ENCODE data around the gene CELA3B. TPM values are rescaled to one million over a fixed set of nuclear protein-coding genes. Genes with fewer than 3 reads are reported as not detected.
"Not testable (repeated sequence)": the region's sequence is repeated elsewhere in the genome, so short reads cannot be mapped to it uniquely, and the experiment has no call there.

Gene CELA3B
- total and polyA plus RNA-seq, 2 donors, result 0.49 TPM; not detected in 1

GRCh38 chr1:21998624-21999294, 21.9 kb downstream of the CELA3B start:
- not testable (repeated sequence) for H3K27ac ChIP-seq (ENCODE audit: low read depth); H3K36me3 ChIP-seq (ENCODE audit: insufficient read depth); DNase-seq (ENCODE audit: extremely low spot score); H3K4me1 ChIP-seq (ENCODE audit: insufficient read depth); H3K4me3 ChIP-seq (ENCODE audit: low read depth, low read length)
- 75% methylated on average over 15 of the region's 15 CpGs for WGBS

DNA sequence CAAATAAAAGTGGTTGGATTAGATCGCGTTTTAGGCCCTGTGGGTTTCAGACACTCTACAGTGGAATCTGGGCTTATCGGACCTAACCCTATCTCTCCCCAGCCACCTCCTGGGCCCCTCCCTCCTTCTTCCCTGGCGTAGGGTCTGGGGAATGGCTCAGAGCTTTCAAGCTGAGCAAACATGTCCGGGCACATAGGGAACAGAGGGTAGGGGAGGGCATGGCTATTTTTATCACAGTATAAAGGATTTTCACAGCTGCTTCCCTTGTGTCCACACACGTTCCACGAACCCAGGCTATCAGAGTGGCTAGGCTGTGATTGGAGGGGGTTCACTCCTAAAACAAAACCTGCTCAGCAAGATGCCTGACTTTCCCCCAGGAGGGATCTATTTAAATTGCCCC, 22.8 kb downstream of the CELA3B start:
- peak; percentile 21 for DNase-seq (ENCODE audit: extremely low spot score)
- H3K4me1 ChIP-seq (ENCODE audit: insufficient read depth); H3K4me3 ChIP-seq (ENCODE audit: low read depth, low read length); H3K27ac ChIP-seq (ENCODE audit: low read depth); H3K36me3 ChIP-seq (ENCODE audit: insufficient read depth): not testable (repeated sequence)
- WGBS, result 51% methylated on average over 7 of the region's 7 CpGs

DNA sequence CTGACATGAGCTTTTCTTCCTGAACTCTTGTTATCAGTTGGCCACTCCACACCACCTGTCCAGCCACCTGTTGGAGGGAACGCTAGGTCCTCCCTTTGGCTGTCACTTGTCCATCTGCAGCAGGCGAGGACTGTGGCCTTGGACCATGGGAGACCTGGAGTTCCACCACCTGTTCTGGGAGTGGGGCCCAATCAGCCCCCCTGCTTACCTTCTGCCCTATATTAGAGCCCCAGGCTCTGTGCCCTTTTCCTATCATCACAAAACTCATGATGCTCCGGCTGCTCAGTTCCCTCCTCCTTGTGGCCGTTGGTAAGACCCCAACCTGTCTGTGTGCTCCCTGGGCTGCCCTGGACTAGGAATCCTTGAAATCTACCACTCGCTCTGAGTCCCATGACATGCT, 24.6 kb downstream of the CELA3B start, which contains the start of gene CELA3A:
CELA3A (plus strand) TSS at position 249 of the 400 bp plus-strand sequence; CDS start at position 267, 18 bp downstream.
- Histone ChIP-seq H3K36me3 (ENCODE audit: insufficient read depth) (no peaks in the 10 kb centered on the region), H3K4me3 (ENCODE audit: low read depth, low read length) (no peak within 1 kb of the TSS), H3K27ac (ENCODE audit: low read depth) (no peak within 1 kb of the TSS), H3K4me1 (ENCODE audit: insufficient read depth) (no peaks in the 10 kb centered on the region)
- 80% methylated on average over 5 of the region's 5 CpGs for WGBS
- DNase-seq (ENCODE audit: extremely low spot score), result no peak

DNA sequence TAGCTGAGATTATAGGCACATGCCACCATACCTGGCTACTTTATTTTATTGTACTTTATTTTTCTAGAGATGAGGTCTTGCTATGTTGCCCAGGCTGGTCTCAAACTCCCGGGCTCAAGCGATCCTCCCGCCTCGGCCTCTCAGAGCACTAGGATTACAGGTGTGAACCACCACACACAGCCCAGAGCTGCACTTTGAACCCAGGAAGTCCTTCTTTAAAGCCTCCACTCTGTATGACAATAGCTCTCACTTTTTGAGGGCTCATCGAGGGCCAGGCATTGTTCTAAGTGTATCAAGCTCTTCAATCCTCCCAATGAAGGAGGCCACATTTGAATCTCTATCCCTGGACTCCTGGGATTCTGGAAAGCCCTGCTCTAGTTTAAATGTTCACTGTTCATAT, 25.6 kb downstream of the CELA3B start:
- H3K4me3 ChIP-seq (ENCODE audit: low read depth, low read length); H3K36me3 ChIP-seq (ENCODE audit: insufficient read depth); DNase-seq (ENCODE audit: extremely low spot score); H3K4me1 ChIP-seq (ENCODE audit: insufficient read depth); H3K27ac ChIP-seq (ENCODE audit: low read depth): not testable (repeated sequence)
- 85% methylated on average over 5 of the region's 5 CpGs for WGBS

DNA sequence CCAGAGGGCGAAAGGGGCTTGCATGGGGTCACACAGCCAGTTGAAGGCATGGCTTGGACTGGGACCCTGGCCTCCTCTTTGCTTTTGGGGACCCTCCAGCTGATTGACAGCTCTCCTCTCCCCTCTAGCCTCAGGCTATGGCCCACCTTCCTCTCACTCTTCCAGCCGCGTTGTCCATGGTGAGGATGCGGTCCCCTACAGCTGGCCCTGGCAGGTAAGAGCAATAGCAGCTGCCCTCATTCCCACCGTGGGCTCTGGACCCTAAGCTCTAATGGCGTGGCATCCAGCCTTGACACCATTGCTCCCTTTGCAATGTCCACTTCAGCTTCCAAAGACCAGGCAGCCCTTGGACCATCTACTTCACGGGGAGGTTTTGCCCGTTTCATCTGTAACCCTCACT, 26.1 kb downstream of the CELA3B start:
- H3K4me1 ChIP-seq (ENCODE audit: insufficient read depth); H3K4me3 ChIP-seq (ENCODE audit: low read depth, low read length); H3K36me3 ChIP-seq (ENCODE audit: insufficient read depth); H3K27ac ChIP-seq (ENCODE audit: low read depth); DNase-seq (ENCODE audit: extremely low spot score): not testable (repeated sequence)
- 84% methylated on average over 8 of the region's 8 CpGs for WGBS

- H3K27ac ChIP-seq (ENCODE audit: low read depth); H3K36me3 ChIP-seq (ENCODE audit: insufficient read depth); H3K4me1 ChIP-seq (ENCODE audit: insufficient read depth); H3K4me3 ChIP-seq (ENCODE audit: low read depth, low read length); DNase-seq (ENCODE audit: extremely low spot score): not testable (repeated sequence)
- WGBS, result 96% methylated on average over 3 of the region's 3 CpGs
These were observed 27.1 kb downstream of the CELA3B start for GRCh38 chr1:22003959-22004358.

DNA sequence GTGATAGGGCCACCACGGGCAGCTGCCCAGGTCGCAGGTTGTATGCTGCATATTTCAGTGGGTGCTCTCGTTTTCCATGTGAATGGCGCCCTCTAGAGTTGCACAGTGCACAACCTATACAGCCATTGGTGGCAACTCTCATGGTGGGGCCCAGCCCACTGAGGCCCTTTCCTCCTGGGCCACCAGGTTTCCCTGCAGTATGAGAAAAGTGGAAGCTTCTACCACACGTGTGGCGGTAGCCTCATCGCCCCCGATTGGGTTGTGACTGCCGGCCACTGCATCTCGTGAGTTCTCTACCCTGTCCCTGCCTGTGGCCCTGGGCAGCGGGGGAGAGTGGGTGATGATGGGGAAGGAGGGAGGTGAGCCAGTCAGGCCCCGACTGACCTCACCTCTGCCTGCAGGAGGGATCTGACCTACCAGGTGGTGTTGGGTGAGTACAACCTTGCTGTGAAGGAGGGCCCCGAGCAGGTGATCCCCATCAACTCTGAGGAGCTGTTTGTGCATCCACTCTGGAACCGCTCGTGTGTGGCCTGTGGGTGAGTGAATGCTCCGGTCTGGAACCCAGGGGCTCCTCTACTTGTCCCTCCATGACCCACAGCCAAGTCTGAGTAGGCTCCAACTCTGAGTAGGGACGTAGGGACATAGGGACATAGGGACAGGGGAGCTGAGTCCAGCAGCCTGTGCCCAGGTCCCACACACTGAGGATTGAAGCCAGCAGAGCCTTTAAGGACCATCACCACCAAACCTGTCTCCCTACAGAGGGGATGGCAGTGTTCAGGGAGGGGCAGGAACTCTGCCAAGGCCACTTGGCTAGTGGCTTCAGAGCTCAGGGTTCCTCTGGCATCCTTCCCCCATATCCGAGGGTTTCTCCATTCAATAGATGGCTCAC, 28.7 kb downstream of the CELA3B start:
- not testable (repeated sequence) for H3K4me1 ChIP-seq (ENCODE audit: insufficient read depth); H3K36me3 ChIP-seq (ENCODE audit: insufficient read depth); H3K27ac ChIP-seq (ENCODE audit: low read depth); H3K4me3 ChIP-seq (ENCODE audit: low read depth, low read length); DNase-seq (ENCODE audit: extremely low spot score)
- 66% methylated on average over 18 of the region's 18 CpGs for WGBS

DNA sequence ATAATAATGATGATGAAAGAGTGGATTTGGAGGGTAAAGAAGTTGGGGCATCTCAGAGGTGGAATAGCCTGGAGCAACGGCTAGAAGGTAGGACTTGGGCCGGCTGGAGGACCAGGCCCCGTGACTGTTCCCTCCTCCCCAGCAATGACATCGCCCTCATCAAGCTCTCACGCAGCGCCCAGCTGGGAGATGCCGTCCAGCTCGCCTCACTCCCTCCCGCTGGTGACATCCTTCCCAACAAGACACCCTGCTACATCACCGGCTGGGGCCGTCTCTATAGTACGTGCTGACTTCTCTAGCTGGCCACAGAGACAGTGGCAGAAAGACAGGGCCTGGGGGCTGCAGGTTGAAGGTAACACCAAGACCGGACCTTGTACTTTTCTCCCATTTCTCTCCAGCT, 29.9 kb downstream of the CELA3B start:
- H3K36me3 ChIP-seq (ENCODE audit: insufficient read depth); DNase-seq (ENCODE audit: extremely low spot score): not testable (repeated sequence)
- 70% methylated on average over 13 of the region's 13 CpGs for WGBS

DNA sequence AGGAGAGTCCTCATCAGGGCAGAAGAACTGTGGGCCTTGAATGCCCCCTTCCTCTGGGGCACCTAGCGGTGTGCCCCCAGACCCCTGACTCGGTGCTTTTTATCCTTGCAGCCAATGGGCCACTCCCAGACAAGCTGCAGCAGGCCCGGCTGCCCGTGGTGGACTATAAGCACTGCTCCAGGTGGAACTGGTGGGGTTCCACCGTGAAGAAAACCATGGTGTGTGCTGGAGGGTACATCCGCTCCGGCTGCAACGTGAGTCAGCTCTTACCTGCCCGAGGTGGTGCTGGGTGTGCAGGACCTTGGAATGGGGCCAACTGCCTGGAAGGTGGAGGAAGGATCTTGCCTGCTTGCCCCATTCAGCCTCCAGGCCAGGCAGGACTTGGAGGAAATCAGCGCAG, 30.4 kb downstream of the CELA3B start:
- H3K27ac ChIP-seq (ENCODE audit: low read depth); DNase-seq (ENCODE audit: extremely low spot score); H3K4me1 ChIP-seq (ENCODE audit: insufficient read depth); H3K36me3 ChIP-seq (ENCODE audit: insufficient read depth); H3K4me3 ChIP-seq (ENCODE audit: low read depth, low read length): not testable (repeated sequence)
- WGBS, result 81% methylated on average over 9 of the region's 10 CpGs

More for the DNA sequence above, 29.9 kb downstream of the CELA3B start:
- not testable (repeated sequence) for H3K4me1 ChIP-seq (ENCODE audit: insufficient read depth); H3K27ac ChIP-seq (ENCODE audit: low read depth); H3K4me3 ChIP-seq (ENCODE audit: low read depth, low read length)

GRCh38 chr1:22009566-22009965, 32.7 kb downstream of the CELA3B start:
- not testable (repeated sequence) for H3K36me3 ChIP-seq (ENCODE audit: insufficient read depth); H3K4me3 ChIP-seq (ENCODE audit: low read depth, low read length); H3K27ac ChIP-seq (ENCODE audit: low read depth); DNase-seq (ENCODE audit: extremely low spot score); H3K4me1 ChIP-seq (ENCODE audit: insufficient read depth)
- WGBS, result 77% methylated on average over 10 of the region's 11 CpGs

DNA sequence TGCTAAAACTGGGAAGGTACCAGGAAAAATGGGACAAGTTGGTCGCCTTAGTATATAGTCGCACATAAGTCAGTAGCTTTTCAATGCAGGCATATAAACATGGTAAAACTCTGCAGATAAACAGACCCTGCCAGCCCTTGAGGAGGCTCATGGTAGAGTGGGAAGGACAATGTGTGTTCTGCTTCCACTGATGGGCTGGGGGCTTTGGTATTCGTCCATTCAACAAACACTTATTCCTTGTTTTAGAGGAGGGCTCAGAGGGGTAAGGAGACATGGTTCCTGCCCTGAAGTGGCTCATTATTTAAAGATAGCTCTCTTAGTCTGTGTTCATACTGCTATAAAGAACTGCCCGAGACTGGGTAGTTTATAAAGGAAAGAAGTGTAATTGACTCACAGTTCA, 35.9 kb downstream of the CELA3B start:
- H3K4me1 ChIP-seq (ENCODE audit: insufficient read depth); H3K27ac ChIP-seq (ENCODE audit: low read depth); DNase-seq (ENCODE audit: extremely low spot score); H3K36me3 ChIP-seq (ENCODE audit: insufficient read depth); H3K4me3 ChIP-seq (ENCODE audit: low read depth, low read length): not testable (repeated sequence)
- 65% methylated on average over 4 of the region's 4 CpGs for WGBS

DNA sequence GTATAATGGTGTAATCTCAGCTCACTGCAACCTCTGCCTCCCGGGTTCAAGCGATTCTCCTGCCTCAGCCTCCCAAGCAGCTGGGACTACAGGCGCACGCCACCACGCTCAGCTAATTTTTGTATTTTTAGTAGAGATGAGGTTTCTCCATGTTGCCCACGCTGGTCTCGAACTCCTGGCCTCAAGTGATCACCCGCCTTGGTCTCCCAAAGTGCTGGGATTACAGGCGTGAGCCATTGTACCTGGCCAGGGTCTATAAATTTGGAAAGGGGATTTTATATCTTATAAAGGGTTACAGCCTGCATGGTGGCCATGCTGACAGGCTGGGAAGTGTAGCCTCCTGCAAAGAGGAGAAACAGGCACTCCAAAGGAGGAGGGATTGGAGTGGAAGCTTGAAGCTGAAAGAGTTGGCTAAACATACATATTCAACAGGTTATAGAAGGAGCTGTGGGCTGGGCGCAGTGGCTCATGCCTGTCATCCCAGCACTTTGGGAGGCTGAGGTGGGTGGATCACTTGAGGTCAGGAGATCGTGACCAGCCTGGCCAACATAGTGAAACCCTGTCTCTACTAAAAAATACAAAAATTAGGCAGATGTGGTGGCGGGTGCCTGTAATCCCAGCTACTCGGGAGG, 37.9 kb downstream of the CELA3B start:
- WGBS, result 89% methylated on average over 13 of the region's 13 CpGs
- not testable (repeated sequence) for DNase-seq (ENCODE audit: extremely low spot score); H3K27ac ChIP-seq (ENCODE audit: low read depth); H3K4me1 ChIP-seq (ENCODE audit: insufficient read depth); H3K36me3 ChIP-seq (ENCODE audit: insufficient read depth); H3K4me3 ChIP-seq (ENCODE audit: low read depth, low read length)

DNA sequence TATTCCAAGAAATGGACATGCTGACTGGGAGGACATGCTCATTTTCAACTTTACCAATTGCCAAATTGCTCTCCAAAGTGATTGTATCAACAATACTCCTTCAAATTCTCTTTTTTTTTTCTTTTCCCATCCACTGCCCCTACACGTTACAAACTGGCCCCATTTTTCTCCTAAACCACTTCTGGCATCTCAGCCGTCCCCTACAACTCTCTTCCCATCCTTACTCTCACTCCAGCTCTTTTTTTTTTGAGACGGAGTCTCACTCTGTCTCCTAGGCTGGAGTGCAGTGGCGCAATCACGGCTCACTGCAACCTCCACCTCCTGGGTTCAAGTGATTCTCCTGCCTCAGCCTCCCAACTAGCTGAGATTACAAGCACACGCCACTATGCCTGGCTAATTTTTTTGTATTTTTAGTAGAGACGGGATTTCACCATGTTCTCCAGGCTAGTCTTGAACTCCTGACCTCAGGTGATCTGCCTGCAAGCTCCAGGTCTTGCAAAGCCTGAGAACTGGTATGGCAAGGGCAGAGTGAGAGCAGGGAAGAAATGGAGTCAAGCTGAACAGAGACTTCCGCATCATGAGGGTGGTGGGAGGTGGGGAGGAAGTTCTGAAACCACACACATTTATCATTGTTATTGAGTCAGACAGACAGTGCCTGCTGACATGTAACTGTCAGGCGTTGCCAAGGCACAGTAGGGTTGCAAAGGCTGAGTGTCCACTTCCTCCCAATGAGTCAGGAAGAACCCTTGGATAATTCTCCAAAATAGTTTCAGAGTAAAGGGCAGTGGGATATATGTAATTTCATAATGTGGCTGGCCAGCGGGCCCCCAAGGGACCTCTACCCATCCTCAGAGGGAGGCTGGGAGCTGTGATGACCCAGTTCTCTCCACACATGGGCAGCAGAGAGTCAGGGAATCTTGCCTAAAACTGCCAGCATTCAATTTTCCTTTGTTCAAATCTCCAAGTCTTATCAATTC, 42.0 kb downstream of the CELA3B start:
- Histone ChIP-seq H3K36me3 (ENCODE audit: insufficient read depth) (no peaks in the 10 kb centered on the region), H3K4me3 (ENCODE audit: low read depth, low read length) (no peak overlapping the region), H3K4me1 (ENCODE audit: insufficient read depth) (no peaks in the 10 kb centered on the region), H3K27ac (ENCODE audit: low read depth) (no peak overlapping the region)
- DNase-seq (ENCODE audit: extremely low spot score), result no peak
- 64% methylated on average over 10 of the region's 10 CpGs for WGBS
